H9 (cell line): ENCODE results near the gene MAST4. TPM values are rescaled to one million over a fixed set of nuclear protein-coding genes. Genes with fewer than 3 reads are reported as not detected.

Experiments used
- DNase-seq: peaks from one replicate; pipeline ENCODE4 v3.0.0-alpha.2; 2017
- H2AFZ ChIP-seq: one replicate; pipeline ENCODE4 v1.6.1; 2013; ENCODE audit warnings: mild to moderate bottlenecking, low read length, control low read depth, moderate library complexity
- H2AK5ac ChIP-seq: 2 replicates; pipeline ENCODE4 v1.6.1; 2013; ENCODE audit warnings: low read length, control low read depth, mixed read lengths; ENCODE audit not compliant: insufficient read length
- H2BK120ac ChIP-seq: one replicate; pipeline ENCODE4 v1.6.1; 2013; ENCODE audit warnings: low read depth, mild to moderate bottlenecking, low read length, control low read depth, inconsistent platforms; ENCODE audit not compliant: poor library complexity, severe bottlenecking
- H2BK12ac ChIP-seq: 2 replicates; pipeline ENCODE4 v1.6.1; 2013; ENCODE audit warnings: low read length, control low read depth, mixed read lengths, low read depth; ENCODE audit not compliant: insufficient read length
- H2BK15ac ChIP-seq: 2 replicates; pipeline ENCODE4 v1.6.1; 2013; ENCODE audit warnings: low read depth, low read length, control low read depth
- H2BK20ac ChIP-seq: one replicate; pipeline ENCODE4 v1.6.1; 2013; ENCODE audit warnings: low read depth, mild to moderate bottlenecking, low read length, control low read depth, inconsistent platforms; ENCODE audit not compliant: poor library complexity, severe bottlenecking
- H2BK5ac ChIP-seq: 2 replicates; pipeline ENCODE4 v1.6.1; 2013; ENCODE audit warnings: low read length, control low read depth, mixed read lengths; ENCODE audit not compliant: insufficient read length
- H3K14ac ChIP-seq: 2 replicates; pipeline ENCODE4 v1.6.1; 2013; ENCODE audit warnings: low read length, control low read depth; ENCODE audit not compliant: insufficient read depth
- H3K18ac ChIP-seq: 2 replicates; pipeline ENCODE4 v1.6.1; 2013; ENCODE audit warnings: low read depth, mild to moderate bottlenecking, mixed read lengths, low read length, control low read depth; ENCODE audit not compliant: insufficient read length
- H3K23ac ChIP-seq: 2 replicates; pipeline ENCODE4 v1.6.1; 2013; ENCODE audit warnings: low read length, control low read depth, mixed read lengths, low read depth; ENCODE audit not compliant: insufficient read length
- H3K23me2 ChIP-seq: 2 replicates; pipeline ENCODE4 v1.6.1; 2013; ENCODE audit warnings: low read depth, mild to moderate bottlenecking, mixed read lengths, low read length, control low read depth; ENCODE audit not compliant: insufficient read length, poor library complexity, severe bottlenecking
- H3K27ac ChIP-seq: 2 replicates; pipeline ENCODE4 v1.5.1; 2013; ENCODE audit warnings: low read length, control low read depth, mixed read lengths, low read depth; ENCODE audit not compliant: insufficient read length
- H3K27me3 ChIP-seq: 2 replicates; pipeline ENCODE4 v1.6.1; 2013; ENCODE audit warnings: low read length, control low read depth, inconsistent platforms; ENCODE audit not compliant: insufficient read depth
- H3K4ac ChIP-seq: 2 replicates; pipeline ENCODE4 v1.6.1; 2013; ENCODE audit warnings: low read depth, mild to moderate bottlenecking, control low read depth, inconsistent platforms, low read length, moderate library complexity
- H3K4me1 ChIP-seq: 2 replicates; pipeline ENCODE4 v1.6.1; 2013; ENCODE audit warnings: low read length, control low read depth, inconsistent platforms; ENCODE audit not compliant: insufficient read depth
- H3K4me2 ChIP-seq: 2 replicates; pipeline ENCODE4 v1.6.1; 2013; ENCODE audit warnings: low read length, control low read depth, mixed read lengths; ENCODE audit not compliant: insufficient read length, insufficient read depth
- H3K56ac ChIP-seq: 2 replicates; pipeline ENCODE4 v1.6.1; 2013; ENCODE audit warnings: low read depth, mild to moderate bottlenecking, mixed read lengths, low read length, control low read depth; ENCODE audit not compliant: insufficient read length
- H3K79me1 ChIP-seq: 2 replicates; pipeline ENCODE4 v1.6.1; 2013; ENCODE audit warnings: low read depth, mild to moderate bottlenecking, moderate library complexity, low read length, control low read depth, inconsistent platforms; ENCODE audit not compliant: insufficient read depth, poor library complexity, severe bottlenecking
- H3K79me2 ChIP-seq: 2 replicates; pipeline ENCODE4 v1.6.1; 2013; ENCODE audit warnings: low read length, control low read depth, inconsistent platforms; ENCODE audit not compliant: insufficient read depth
- H3K9ac ChIP-seq: 2 replicates; pipeline ENCODE4 v1.6.1; 2013; ENCODE audit warnings: low read length, control low read depth, mixed read lengths; ENCODE audit not compliant: insufficient read length; ENCODE audit errors: extremely low read depth
- H3K9me3 ChIP-seq: one replicate; pipeline ENCODE4 v1.6.1; 2013; ENCODE audit warnings: low read depth, low read length, inconsistent platforms; ENCODE audit not compliant: control insufficient read depth
- H3T11ph ChIP-seq: one replicate; pipeline ENCODE4 v1.6.1; 2013; ENCODE audit warnings: mild to moderate bottlenecking, low read length, control low read depth, inconsistent platforms
- H4K20me1 ChIP-seq: one replicate; pipeline ENCODE4 v1.6.1; 2013; ENCODE audit not compliant: control insufficient read depth, insufficient read length, insufficient read depth
- H4K5ac ChIP-seq: 2 replicates; pipeline ENCODE4 v1.6.1; 2013; ENCODE audit warnings: low read depth, mild to moderate bottlenecking, mixed read lengths, low read length, control low read depth; ENCODE audit not compliant: insufficient read length
- H4K8ac ChIP-seq: replicated peaks from 2 replicates; pipeline ENCODE4 v1.6.1; 2013; ENCODE audit warnings: low read length, control low read depth, mixed read lengths, low read depth; ENCODE audit not compliant: insufficient read length
- H4K91ac ChIP-seq: 2 replicates; pipeline ENCODE4 v1.6.1; 2013; ENCODE audit warnings: low read depth, mild to moderate bottlenecking, moderate library complexity, mixed read lengths, low read length, control low read depth; ENCODE audit not compliant: insufficient read length
- H3K27ac Mint-ChIP-seq, 3 experiments: 2 replicates in 2 of 3; 3 replicates in 1 of 3; pipeline ENCODE4 v1.8.0; 2020 to 2021; ENCODE audit warnings: mixed read lengths in 3 of 3, mild to moderate bottlenecking in 1 of 3, moderate library complexity in 1 of 3
- H3K27me3 Mint-ChIP-seq: 2 replicates; pipeline ENCODE4 v1.8.0; 2021; ENCODE audit warnings: low read depth, mild to moderate bottlenecking, moderate library complexity, mixed read lengths
- H3K36me3 Mint-ChIP-seq, 3 experiments: 2 replicates in 2 of 3; 3 replicates in 1 of 3; pipeline ENCODE4 v1.8.0; 2020 to 2021; ENCODE audit warnings: low read depth in 3 of 3, mixed read lengths in 3 of 3; ENCODE audit not compliant: insufficient read depth in 1 of 3
- H3K4me1 Mint-ChIP-seq, 2 experiments: 2 replicates each; pipeline ENCODE4 v1.8.0; 2020; ENCODE audit warnings: mixed read lengths in 2 of 2
- H3K4me3 Mint-ChIP-seq, 2 experiments: 2 replicates in 1 of 2; 3 replicates in 1 of 2; pipeline ENCODE4 v1.8.0; 2020 to 2021; ENCODE audit warnings: mild to moderate bottlenecking in 2 of 2, mixed read lengths in 2 of 2, moderate library complexity in 1 of 2
- H3K9me3 Mint-ChIP-seq, 2 experiments: 2 replicates in 1 of 2; 3 replicates in 1 of 2; pipeline ENCODE4 v1.8.0; 2020; ENCODE audit warnings: mild to moderate bottlenecking in 2 of 2, mixed read lengths in 2 of 2, moderate library complexity in 1 of 2
- CTCF ChIP-seq: fragments of 200-600 bp; sonication (generic); conservative IDR thresholded peaks from 3 replicates; pipeline ENCODE4 v1.8.0; 2021; ENCODE audit warnings: antibody characterized with exemption, mild to moderate bottlenecking
- WGBS: extraction: QIAGEN DNeasy Blood & Tissue Kit; methylation state at CpG from one replicate; pipeline ENCODE4 v1.1.7; 2013; ENCODE audit warnings: missing lambda C conversion rate, low lambda C conversion rate, mixed read lengths; ENCODE audit not compliant: insufficient read length; ENCODE audit errors: extremely low coverage; 5-methylcytosine and 5-hydroxymethylcytosine counted together
- total RNA-seq: library from RNA; stranded (reverse); gene quantifications from 2 replicates; pipeline ENCODE4 v1.2.1, GENCODE V29; 2021

MAST4 gene
- total RNA-seq, 1 experiment from 2014 or later, result 3.7 TPM

GRCh38 chr5:66967826-66968262, 371.7 kb downstream of the MAST4 start:
- Histone ChIP-seq H3K23ac (no peak overlapping the region), H2AK5ac (no peak overlapping the region), H3K56ac (no peak overlapping the region), H3K27ac (no peak overlapping the region), H4K20me1 (no peaks in the 10 kb centered on the region), H3K79me2 (no peaks in the 10 kb centered on the region), H2BK120ac (no peak overlapping the region), H2AFZ (no peak overlapping the region), H3K4me2 (no peak overlapping the region), H2BK20ac (no peak overlapping the region), H3K9me3 (no peaks in the 10 kb centered on the region), H4K5ac (no peak overlapping the region), H2BK15ac (no peak overlapping the region), H3K14ac (no peak overlapping the region), H3K9ac (no peak overlapping the region), H3K4me1 (no peaks in the 10 kb centered on the region), H3K79me1 (no peaks in the 10 kb centered on the region), H4K91ac (no peak overlapping the region), H3K18ac (no peak overlapping the region), H2BK5ac (no peak overlapping the region), H3K4ac (no peak overlapping the region), H3K23me2 (no peaks in the 10 kb centered on the region), H3T11ph (no peak overlapping the region), H4K8ac (no peak overlapping the region), H3K27me3 (no peaks in the 10 kb centered on the region), H2BK12ac (no peak overlapping the region)
- Mint-ChIP-seq H3K27ac (no peak overlapping the region), H3K9me3 (no peaks in the 10 kb centered on the region), H3K36me3 (no peaks in the 10 kb centered on the region), H3K4me1 (peaks cover 5 to 7% of the 10 kb centered on the region in 2 experiments), H3K27me3 (no peaks in the 10 kb centered on the region), H3K4me3 (no peak overlapping the region)
- no peak for TF ChIP-seq CTCF
- WGBS, result no CpG with 5 or more reads among the region's 4 CpGs
- DNase-seq, result no peak
